Measurements from ENCODE around the gene P4HA1. TPM values are rescaled to one million over a fixed set of nuclear protein-coding genes. Genes with fewer than 3 reads are reported as not detected.

Gene P4HA1
- total and polyA plus RNA-seq, 9 of the 15 experiments (the other 6 are each of a cell fraction or from before 2014, with no cell fraction given), result 20.2 to 177 (median 28.6) TPM

DNA sequence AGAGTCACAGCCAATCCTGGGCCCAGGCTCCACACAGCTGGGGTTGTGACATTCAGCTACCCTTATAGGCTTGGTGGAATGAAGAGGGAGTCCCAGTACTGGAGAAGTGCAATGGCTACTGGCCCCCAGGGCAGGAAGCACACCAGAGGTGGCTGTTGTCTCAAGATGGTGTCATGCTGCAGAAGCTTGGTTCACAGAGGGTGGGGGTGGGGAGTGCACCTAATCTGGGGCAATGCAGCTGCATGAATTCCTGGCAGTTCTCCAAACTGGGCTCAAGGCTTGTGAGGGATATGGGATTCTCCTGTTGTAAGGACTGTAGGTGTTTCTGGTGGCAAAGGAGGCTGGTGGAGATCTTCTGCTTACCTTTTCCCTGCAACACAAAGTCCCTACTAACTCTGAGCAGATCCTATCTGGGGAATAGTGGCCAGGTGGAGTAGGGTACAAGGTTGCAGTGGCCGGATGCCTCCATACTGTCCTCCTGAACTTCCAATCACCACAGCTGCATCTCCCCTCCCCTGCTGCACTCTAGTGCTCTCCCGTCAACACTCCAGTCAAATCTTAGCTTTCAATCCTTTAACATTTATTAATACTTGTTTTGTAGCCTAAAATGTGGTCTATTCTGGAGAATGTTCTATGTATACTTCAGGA is 114.7 kb downstream of the P4HA1 start (continued):
- TF ChIP-seq, protein P1, sequence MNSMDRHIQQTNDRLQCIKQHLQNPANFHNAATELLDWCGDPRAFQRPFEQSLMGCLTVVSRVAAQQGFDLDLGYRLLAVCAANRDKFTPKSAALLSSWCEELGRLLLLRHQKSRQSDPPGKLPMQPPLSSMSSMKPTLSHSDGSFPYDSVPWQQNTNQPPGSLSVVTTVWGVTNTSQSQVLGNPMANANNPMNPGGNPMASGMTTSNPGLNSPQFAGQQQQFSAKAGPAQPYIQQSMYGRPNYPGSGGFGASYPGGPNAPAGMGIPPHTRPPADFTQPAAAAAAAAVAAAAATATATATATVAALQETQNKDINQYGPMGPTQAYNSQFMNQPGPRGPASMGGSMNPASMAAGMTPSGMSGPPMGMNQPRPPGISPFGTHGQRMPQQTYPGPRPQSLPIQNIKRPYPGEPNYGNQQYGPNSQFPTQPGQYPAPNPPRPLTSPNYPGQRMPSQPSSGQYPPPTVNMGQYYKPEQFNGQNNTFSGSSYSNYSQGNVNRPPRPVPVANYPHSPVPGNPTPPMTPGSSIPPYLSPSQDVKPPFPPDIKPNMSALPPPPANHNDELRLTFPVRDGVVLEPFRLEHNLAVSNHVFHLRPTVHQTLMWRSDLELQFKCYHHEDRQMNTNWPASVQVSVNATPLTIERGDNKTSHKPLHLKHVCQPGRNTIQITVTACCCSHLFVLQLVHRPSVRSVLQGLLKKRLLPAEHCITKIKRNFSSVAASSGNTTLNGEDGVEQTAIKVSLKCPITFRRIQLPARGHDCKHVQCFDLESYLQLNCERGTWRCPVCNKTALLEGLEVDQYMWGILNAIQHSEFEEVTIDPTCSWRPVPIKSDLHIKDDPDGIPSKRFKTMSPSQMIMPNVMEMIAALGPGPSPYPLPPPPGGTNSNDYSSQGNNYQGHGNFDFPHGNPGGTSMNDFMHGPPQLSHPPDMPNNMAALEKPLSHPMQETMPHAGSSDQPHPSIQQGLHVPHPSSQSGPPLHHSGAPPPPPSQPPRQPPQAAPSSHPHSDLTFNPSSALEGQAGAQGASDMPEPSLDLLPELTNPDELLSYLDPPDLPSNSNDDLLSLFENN (IDR thresholded peaks at IDR 0.05; ENCODE audit: low read depth in 2 of 2, low read length in 2 of 2), result peak in 1 of 2 experiments; percentile 66; a peak in 1 of 4 replicates
- TF ChIP-seq, protein P2, sequence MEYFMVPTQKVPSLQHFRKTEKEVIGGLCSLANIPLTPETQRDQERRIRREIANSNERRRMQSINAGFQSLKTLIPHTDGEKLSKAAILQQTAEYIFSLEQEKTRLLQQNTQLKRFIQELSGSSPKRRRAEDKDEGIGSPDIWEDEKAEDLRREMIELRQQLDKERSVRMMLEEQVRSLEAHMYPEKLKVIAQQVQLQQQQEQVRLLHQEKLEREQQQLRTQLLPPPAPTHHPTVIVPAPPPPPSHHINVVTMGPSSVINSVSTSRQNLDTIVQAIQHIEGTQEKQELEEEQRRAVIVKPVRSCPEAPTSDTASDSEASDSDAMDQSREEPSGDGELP (CRISPR knock-in tag; IDR thresholded peaks at IDR 0.05; ENCODE audit: borderline replicate concordance), result peak; percentile 65; the same call in 1 of the 2 replicates
- TF ChIP-seq DPF2 (IDR thresholded peaks at IDR 0.05), result peak; percentile 72
- no peak for TF ChIP-seq NUFIP1 (IDR thresholded peaks at IDR 0.05; ENCODE audit: partially characterized antibody)
- TF ChIP-seq TEAD4 (IDR thresholded peaks at IDR 0.05; ENCODE audit: low read length), result peak; percentile 62; the same call in 1 of the 2 replicates
- no peak for TF ChIP-seq TEAD4 (CRISPR knock-in tag; IDR thresholded peaks at IDR 0.05; ENCODE audit: borderline replicate concordance)
- peak; percentile 79 for TF ChIP-seq CBFA2T2 (conservative IDR thresholded peaks at IDR 0.05)
